Measurements from ENCODE around the gene NDUFS7. TPM values are rescaled to one million over a fixed set of nuclear protein-coding genes. Genes with fewer than 3 reads are reported as not detected.

The NDUFS7 gene
- total and polyA plus RNA-seq, 9 of the 15 experiments (the other 6 are each of a cell fraction or from before 2014, with no cell fraction given) = 6.0 to 271 (median 60.6) TPM

DNA sequence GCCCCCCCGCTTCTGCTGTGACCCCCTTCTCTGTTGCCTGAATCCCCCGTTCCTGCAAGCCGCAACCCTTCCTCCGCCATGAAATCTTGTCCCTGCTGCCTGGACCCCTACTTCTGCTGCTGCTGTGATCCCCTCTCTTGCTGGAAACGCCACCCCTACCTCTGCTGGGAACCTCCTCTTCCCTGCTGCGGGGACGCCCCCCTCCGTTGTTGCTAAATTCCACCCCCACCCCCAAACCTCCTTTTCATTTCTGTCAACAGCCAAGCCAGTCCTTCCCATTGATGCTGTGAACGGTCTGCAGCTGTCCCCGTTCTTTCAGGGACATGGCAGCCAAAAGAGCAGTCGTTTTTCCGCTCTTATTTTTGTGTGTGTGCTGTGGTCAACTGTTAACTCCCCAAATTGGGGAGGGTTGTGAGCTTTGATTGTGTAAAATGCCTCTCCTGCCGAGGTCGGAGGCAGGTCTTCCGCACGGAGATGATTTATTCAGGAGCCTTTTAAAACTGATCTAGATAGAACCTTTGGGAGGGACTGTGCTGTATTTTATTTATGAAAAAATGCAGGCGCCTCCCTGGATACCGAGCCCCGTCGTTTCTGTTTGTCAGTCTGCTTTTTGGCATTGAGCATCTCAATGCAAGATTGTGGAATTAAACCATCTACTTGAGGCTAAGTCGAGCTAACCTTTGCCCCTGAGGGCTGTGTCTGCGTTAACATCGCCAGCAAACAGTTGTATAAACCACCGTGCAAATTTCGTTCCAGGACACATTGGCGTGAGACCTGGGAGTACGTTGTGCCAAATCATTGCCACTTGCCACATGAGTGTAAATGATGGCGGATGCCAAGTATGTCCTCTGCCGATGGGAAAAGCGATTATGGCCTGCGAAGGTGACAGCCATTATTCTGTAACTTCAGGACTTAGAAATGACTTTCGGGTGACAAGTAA lies 27.9 kb upstream of the NDUFS7 start (continued):
- TF ChIP-seq, protein P1, sequence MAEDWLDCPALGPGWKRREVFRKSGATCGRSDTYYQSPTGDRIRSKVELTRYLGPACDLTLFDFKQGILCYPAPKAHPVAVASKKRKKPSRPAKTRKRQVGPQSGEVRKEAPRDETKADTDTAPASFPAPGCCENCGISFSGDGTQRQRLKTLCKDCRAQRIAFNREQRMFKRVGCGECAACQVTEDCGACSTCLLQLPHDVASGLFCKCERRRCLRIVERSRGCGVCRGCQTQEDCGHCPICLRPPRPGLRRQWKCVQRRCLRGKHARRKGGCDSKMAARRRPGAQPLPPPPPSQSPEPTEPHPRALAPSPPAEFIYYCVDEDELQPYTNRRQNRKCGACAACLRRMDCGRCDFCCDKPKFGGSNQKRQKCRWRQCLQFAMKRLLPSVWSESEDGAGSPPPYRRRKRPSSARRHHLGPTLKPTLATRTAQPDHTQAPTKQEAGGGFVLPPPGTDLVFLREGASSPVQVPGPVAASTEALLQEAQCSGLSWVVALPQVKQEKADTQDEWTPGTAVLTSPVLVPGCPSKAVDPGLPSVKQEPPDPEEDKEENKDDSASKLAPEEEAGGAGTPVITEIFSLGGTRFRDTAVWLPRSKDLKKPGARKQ (CRISPR knock-in tag; IDR thresholded peaks at IDR 0.05) = no peak
- TF ChIP-seq, protein P2, sequence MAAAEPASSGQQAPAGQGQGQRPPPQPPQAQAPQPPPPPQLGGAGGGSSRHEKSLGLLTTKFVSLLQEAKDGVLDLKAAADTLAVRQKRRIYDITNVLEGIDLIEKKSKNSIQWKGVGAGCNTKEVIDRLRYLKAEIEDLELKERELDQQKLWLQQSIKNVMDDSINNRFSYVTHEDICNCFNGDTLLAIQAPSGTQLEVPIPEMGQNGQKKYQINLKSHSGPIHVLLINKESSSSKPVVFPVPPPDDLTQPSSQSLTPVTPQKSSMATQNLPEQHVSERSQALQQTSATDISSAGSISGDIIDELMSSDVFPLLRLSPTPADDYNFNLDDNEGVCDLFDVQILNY (CRISPR knock-in tag; IDR thresholded peaks at IDR 0.05) = no peak
- no peak for TF ChIP-seq ZNF57 (CRISPR knock-in tag; IDR thresholded peaks at IDR 0.05)
- no peak for TF ChIP-seq THRAP3 (IDR thresholded peaks at IDR 0.05; ENCODE audit: borderline replicate concordance)
- no peak for TF ChIP-seq CEBPG (CRISPR knock-in tag; IDR thresholded peaks at IDR 0.05)
- TF ChIP-seq CEBPG (tag; conservative IDR thresholded peaks at IDR 0.05 in 1 of 2, IDR thresholded peaks at IDR 0.05 in 1 of 2) = no peak
- TF ChIP-seq ZNF444 (CRISPR knock-in tag; IDR thresholded peaks at IDR 0.05) = no peak
- TF ChIP-seq ZKSCAN8 (CRISPR knock-in tag; IDR thresholded peaks at IDR 0.05) = no peak
- TF ChIP-seq EZH2 (IDR thresholded peaks at IDR 0.05; ENCODE audit: borderline replicate concordance, low read depth, low read length) = no peak
- TF ChIP-seq, protein P3, sequence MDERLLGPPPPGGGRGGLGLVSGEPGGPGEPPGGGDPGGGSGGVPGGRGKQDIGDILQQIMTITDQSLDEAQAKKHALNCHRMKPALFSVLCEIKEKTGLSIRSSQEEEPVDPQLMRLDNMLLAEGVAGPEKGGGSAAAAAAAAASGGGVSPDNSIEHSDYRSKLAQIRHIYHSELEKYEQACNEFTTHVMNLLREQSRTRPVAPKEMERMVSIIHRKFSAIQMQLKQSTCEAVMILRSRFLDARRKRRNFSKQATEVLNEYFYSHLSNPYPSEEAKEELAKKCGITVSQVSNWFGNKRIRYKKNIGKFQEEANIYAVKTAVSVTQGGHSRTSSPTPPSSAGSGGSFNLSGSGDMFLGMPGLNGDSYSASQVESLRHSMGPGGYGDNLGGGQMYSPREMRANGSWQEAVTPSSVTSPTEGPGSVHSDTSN (CRISPR knock-in tag; IDR thresholded peaks at IDR 0.05; ENCODE audit: low read depth) = no peak
- TF ChIP-seq, protein P3 (tag; conservative IDR thresholded peaks at IDR 0.05; ENCODE audit: low read depth) = 0 out of 2 replicates have a peak, but pooled peaks have one; percentile 11
- no peak for TF ChIP-seq NBN (IDR thresholded peaks at IDR 0.05; ENCODE audit: low read depth)
- no peak for TF ChIP-seq MAFK (IDR thresholded peaks at IDR 0.05; ENCODE audit: low read length)
- no peak for TF ChIP-seq ELF2 (CRISPR knock-in tag; IDR thresholded peaks at IDR 0.05)
- TF ChIP-seq ZNF583 (CRISPR knock-in tag; IDR thresholded peaks at IDR 0.05) = no peak
- no peak for TF ChIP-seq ZNF551 (CRISPR knock-in tag; IDR thresholded peaks at IDR 0.05)
- TF ChIP-seq, protein P4, sequence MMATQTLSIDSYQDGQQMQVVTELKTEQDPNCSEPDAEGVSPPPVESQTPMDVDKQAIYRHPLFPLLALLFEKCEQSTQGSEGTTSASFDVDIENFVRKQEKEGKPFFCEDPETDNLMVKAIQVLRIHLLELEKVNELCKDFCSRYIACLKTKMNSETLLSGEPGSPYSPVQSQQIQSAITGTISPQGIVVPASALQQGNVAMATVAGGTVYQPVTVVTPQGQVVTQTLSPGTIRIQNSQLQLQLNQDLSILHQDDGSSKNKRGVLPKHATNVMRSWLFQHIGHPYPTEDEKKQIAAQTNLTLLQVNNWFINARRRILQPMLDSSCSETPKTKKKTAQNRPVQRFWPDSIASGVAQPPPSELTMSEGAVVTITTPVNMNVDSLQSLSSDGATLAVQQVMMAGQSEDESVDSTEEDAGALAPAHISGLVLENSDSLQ (IDR thresholded peaks at IDR 0.05) = peak; percentile 19; the same call in 1 of the 2 replicates
- TF ChIP-seq TCF3 (CRISPR knock-in tag; IDR thresholded peaks at IDR 0.05) = no peak
- TF ChIP-seq PYGO2 (tag; IDR thresholded peaks at IDR 0.05) = no peak
